NB4 (cell line): ENCODE measurements around the gene ATP10B.

ENCODE experiments used
- DNase-seq: peaks from one replicate; pipeline ENCODE4 v3.0.0; 2010; ENCODE audit warnings: low read depth
- H3K4me3 ChIP-seq: one replicate; pipeline ENCODE4 v1.5.1; 2011; ENCODE audit warnings: mild to moderate bottlenecking, low read depth, low read length, moderate library complexity
- CTCF ChIP-seq: IDR thresholded peaks from one replicate; pipeline ENCODE4 v1.5.1; 2012; ENCODE audit warnings: low read depth, low read length
- MAX ChIP-seq: IDR thresholded peaks from 2 replicates; pipeline ENCODE4 v1.6.1; 2011; ENCODE audit warnings: low read depth, low read length
- MYC ChIP-seq: IDR thresholded peaks from 2 replicates; pipeline ENCODE4 v1.6.1; 2011; ENCODE audit warnings: low read depth, low read length
- POLR2A ChIP-seq: IDR thresholded peaks from 2 replicates; pipeline ENCODE4 v1.6.1; 2011; ENCODE audit warnings: mild to moderate bottlenecking; ENCODE audit not compliant: insufficient read length; ENCODE audit errors: extremely low read depth

The ATP10B gene

DNA sequence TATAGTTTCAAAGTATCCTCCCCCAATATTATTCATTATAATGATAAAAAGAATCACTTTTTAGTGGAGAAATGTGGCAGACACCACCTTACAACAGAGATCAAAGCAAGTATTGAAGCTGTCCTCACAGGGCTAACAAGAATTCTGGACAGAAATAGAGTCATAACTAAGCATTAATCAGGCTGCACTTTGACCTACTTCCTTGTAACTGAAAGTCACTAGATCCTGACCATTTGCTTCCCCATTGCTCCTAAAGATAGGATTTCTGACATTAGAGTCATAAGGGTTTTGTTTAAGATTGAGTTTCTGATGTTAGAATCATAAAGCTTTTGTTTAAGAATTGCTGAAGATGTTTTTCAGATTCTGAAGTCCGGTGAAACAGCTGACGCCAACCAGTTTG lies 159.7 kb downstream of the ATP10B start:
- no peak overlapping the region for H3K4me3 ChIP-seq
- DNase-seq = no peak
- TF ChIP-seq CTCF (no peak), POLR2A (no peak), MYC (no peak), MAX (no peak)

GRCh38 chr5:160685695-160686094 lies 166.3 kb downstream of the ATP10B start:
- no peak overlapping the region for H3K4me3 ChIP-seq

DNA sequence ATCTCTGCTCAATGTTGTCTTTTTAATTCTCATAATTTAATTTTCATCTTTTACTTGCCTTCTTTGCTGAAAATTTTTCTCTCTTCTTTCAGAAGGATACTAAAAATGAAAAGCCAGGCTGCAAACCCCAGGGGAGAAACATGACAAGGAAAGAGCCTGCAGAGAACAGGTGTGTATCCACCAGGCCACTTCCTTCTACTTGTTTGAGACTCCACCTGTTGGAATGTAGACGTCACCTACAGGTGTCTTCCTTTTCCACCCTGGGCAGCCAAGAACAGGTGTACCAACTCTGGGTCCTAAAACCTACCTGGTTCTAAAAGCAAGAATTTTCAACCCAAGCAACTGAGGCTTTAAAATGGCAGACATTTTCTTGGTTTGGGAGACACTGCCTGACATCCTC lies 166.8 kb downstream of the ATP10B start:
- DNase-seq = no peak
- H3K4me3 ChIP-seq = no peak overlapping the region
- no peak for TF ChIP-seq POLR2A
- TF ChIP-seq CTCF = no peak
- no peak for TF ChIP-seq MAX
- TF ChIP-seq MYC = no peak

More at GRCh38 chr5:160685695-160686094, 166.3 kb downstream of the ATP10B start:
- TF ChIP-seq MYC (no peak), CTCF (peak; percentile 74), MAX (no peak), POLR2A (no peak)
- peak; percentile 66 for DNase-seq

DNA sequence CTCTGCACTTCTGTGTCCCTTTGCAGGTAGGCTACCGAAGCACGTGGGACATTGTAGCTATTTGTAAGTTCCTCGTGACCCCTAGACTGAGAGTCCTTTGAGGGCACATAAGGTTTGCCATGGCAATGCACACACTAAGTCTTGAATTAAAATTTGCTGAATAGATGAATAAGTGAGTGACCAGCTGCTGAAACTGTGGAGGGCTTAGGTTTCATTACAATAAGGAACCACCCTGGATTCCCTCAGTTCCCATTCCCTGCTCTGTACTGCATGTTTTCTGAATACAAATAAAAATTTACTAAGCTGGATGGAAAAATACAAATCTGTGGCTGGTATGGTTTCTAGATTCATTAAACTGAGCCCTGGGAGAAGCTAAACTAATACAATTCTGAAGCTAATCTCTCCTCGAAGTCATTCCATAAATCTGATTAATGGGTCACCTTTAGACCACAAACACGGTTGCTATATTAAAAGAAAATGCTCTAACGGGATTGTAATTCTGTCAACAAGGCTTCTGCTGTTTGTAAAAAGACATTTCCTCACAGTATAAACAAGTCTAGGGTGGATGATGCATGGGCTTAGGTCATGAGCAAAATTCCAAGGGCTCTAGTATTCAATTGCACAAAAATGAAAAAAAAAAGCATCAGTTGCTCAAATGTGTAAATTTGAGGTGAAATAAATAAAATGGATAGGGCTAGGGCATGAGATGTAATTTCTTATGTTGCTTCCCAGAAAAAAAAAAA lies 172.3 kb downstream of the ATP10B start:
- DNase-seq = no peak
- no peak for TF ChIP-seq MYC
- no peak for TF ChIP-seq POLR2A
- TF ChIP-seq MAX = no peak
- no peak for TF ChIP-seq CTCF
- no peak overlapping the region for H3K4me3 ChIP-seq

GRCh38 chr5:160675988-160676387 lies 176.0 kb downstream of the ATP10B start:
- no peak overlapping the region for H3K4me3 ChIP-seq
- DNase-seq = peak; percentile 18
- TF ChIP-seq CTCF = peak; percentile 9
- TF ChIP-seq MAX = no peak
- no peak for TF ChIP-seq POLR2A
- no peak for TF ChIP-seq MYC
